ENCODE measurements around the gene SCD. TPM values are rescaled to one million over a fixed set of nuclear protein-coding genes. Genes with fewer than 3 reads are reported as not detected.

SCD gene
- total and polyA plus RNA-seq, 9 of the 15 experiments (the other 6 are each of a cell fraction or from before 2014, with no cell fraction given), result 114 to 486 (median 188) TPM

DNA sequence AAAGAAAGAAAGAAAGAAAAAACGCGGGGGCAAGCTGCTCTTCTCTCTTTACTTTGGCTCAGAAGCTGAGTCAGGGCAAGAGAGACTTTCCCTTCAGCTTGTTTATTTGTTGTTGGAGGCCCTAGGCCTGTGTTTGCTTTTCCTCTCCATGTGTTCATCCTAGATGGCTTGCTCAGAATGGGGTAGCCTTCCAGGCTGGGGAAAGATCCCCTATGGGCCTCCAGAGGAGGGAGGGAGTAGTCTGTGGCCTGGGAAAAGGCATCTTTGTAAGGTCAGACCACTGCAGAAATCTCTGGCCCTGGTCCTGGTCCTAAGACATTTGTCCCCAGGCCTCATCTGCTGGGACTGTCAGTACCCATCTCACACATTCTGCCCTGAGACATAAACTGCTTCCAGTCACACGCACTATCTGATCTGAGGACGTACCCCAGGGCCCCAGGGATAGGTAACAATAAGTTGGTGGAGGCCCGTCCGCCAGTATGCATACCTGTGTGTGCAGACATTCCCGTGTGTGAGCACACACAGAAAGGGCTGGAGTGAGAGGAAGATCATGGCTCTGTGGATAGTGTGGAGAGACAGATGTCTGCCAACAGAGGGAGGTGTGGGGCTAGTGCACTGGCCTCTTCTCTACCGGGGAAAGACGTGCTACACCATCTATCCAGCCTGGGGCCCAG is 4.9 kb upstream of the SCD start (continued):
- TF ChIP-seq NFIC (IDR thresholded peaks at IDR 0.05), result no peak
- no peak for TF ChIP-seq PHF20 (IDR thresholded peaks at IDR 0.05; ENCODE audit: partially characterized antibody)
- TF ChIP-seq HDAC2 (IDR thresholded peaks at IDR 0.05), result no peak
- TF ChIP-seq ZNF224 (CRISPR knock-in tag; IDR thresholded peaks at IDR 0.05), result no peak
- TF ChIP-seq, protein P1, sequence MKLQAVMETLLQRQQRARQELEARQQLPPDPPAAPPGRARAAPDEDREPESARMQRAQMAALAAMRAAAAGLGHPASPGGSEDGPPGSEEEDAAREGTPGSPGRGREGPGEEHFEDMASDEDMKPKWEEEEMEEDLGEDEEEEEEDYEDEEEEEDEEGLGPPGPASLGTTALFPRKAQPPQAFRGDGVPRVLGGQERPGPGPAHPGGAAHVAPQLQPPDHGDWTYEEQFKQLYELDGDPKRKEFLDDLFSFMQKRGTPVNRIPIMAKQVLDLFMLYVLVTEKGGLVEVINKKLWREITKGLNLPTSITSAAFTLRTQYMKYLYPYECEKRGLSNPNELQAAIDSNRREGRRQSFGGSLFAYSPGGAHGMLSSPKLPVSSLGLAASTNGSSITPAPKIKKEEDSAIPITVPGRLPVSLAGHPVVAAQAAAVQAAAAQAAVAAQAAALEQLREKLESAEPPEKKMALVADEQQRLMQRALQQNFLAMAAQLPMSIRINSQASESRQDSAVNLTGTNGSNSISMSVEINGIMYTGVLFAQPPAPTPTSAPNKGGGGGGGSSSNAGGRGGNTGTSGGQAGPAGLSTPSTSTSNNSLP (IDR thresholded peaks at IDR 0.05; ENCODE audit: borderline replicate concordance, low read depth, low read length), result no peak
- no peak for TF ChIP-seq E2F6 (IDR thresholded peaks at IDR 0.05; ENCODE audit: borderline replicate concordance in 1 of 2, extremely low read depth in 1 of 2, insufficient read depth in 1 of 2, insufficient read length in 1 of 2, low read depth in 1 of 2, low read length in 1 of 2, poor library complexity in 1 of 2, severe bottlenecking in 1 of 2)
- TF ChIP-seq KDM4B (IDR thresholded peaks at IDR 0.05; ENCODE audit: borderline replicate concordance in 2 of 2, low read depth in 1 of 2), result no peak
- 0 out of 2 replicates have a peak, but pooled peaks have one; percentile 49 for TF ChIP-seq CC2D1A (IDR thresholded peaks at IDR 0.05)
- TF ChIP-seq SOX6 (IDR thresholded peaks at IDR 0.05), result no peak
- TF ChIP-seq NCOA6 (IDR thresholded peaks at IDR 0.05), result no peak
- no peak for TF ChIP-seq HMG20A (CRISPR knock-in tag; conservative IDR thresholded peaks at IDR 0.05)
- no peak for TF ChIP-seq POLR3G (IDR thresholded peaks at IDR 0.05; ENCODE audit: extremely low read depth, insufficient read length, insufficient replicate concordance)
- no peak for TF ChIP-seq KLF16 (IDR thresholded peaks at IDR 0.05)
- TF ChIP-seq, protein P2, sequence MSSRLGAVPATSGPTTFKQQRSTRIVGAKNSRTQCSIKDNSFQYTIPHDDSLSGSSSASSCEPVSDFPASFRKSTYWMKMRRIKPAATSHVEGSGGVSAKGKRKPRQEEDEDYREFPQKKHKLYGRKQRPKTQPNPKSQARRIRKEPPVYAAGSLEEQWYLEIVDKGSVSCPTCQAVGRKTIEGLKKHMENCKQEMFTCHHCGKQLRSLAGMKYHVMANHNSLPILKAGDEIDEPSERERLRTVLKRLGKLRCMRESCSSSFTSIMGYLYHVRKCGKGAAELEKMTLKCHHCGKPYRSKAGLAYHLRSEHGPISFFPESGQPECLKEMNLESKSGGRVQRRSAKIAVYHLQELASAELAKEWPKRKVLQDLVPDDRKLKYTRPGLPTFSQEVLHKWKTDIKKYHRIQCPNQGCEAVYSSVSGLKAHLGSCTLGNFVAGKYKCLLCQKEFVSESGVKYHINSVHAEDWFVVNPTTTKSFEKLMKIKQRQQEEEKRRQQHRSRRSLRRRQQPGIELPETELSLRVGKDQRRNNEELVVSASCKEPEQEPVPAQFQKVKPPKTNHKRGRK (tag; IDR thresholded peaks at IDR 0.05), result no peak
- TF ChIP-seq TCF15 (CRISPR knock-in tag; IDR thresholded peaks at IDR 0.05), result no peak
- no peak for TF ChIP-seq MEIS2 (IDR thresholded peaks at IDR 0.05; ENCODE audit: partially characterized antibody)
- TF ChIP-seq FIP1L1 (IDR thresholded peaks at IDR 0.05; ENCODE audit: low read depth, low read length, poor library complexity, severe bottlenecking), result no peak
- no peak for TF ChIP-seq DPF2 (IDR thresholded peaks at IDR 0.05)
- TF ChIP-seq TGIF2 (CRISPR knock-in tag; IDR thresholded peaks at IDR 0.05), result no peak
- no peak for TF ChIP-seq DIDO1 (tag; IDR thresholded peaks at IDR 0.05; ENCODE audit: low read depth)
- 0 out of 2 replicates have a peak, but pooled peaks have one; percentile 27 for TF ChIP-seq CTBP1 (IDR thresholded peaks at IDR 0.05; ENCODE audit: borderline replicate concordance)
- no peak for TF ChIP-seq TCF3 (CRISPR knock-in tag; IDR thresholded peaks at IDR 0.05)
- TF ChIP-seq CBFB (CRISPR knock-in tag; IDR thresholded peaks at IDR 0.05), result no peak
- TF ChIP-seq, protein P3, sequence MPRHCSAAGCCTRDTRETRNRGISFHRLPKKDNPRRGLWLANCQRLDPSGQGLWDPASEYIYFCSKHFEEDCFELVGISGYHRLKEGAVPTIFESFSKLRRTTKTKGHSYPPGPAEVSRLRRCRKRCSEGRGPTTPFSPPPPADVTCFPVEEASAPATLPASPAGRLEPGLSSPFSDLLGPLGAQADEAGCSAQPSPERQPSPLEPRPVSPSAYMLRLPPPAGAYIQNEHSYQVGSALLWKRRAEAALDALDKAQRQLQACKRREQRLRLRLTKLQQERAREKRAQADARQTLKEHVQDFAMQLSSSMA (CRISPR knock-in tag; IDR thresholded peaks at IDR 0.05), result no peak
- peak; percentile 86 to 95 for TF ChIP-seq RAD21 (CRISPR knock-in tag; conservative IDR thresholded peaks at IDR 0.05 in 1 of 2, IDR thresholded peaks at IDR 0.05 in 1 of 2)
